HEK293 (cell line): ENCODE results near the gene NLRP1.

Source experiments
- CTCF ChIA-PET: fragments of 350-600 bp; formaldehyde crosslinking; extraction: SDS; loops from one replicate; lab custom pipeline; 2021; ENCODE audit warnings: antibody characterized with exemption; lab: Yijun Ruan, JAX
- POLR2A ChIA-PET: fragments of 300-600 bp; formaldehyde crosslinking; extraction: SDS; loops from one replicate; lab custom pipeline; 2020; ENCODE audit warnings: antibody characterized with exemption, inconsistent platforms; lab: Yijun Ruan, JAX
- H3K27ac ChIP-seq: fragments of 200-500 bp; sonication (Bioruptor generic); 2 replicates; pipeline ENCODE4 v1.5.1; 2014; ENCODE audit warnings: low read depth, low read length, control low read depth, inconsistent platforms; ENCODE audit errors: extremely low read depth
- H3K36me3 ChIP-seq, 2 experiments: fragments of 200-500 bp in 1 of 2; sonication (Bioruptor generic) in 1 of 2; 1 replicate in 1 of 2; 2 replicates in 1 of 2; pipeline ENCODE4 v1.5.1; 2014 to 2017; ENCODE audit warnings: inconsistent platforms in 2 of 2, low read length in 2 of 2; ENCODE audit not compliant: control insufficient read depth in 2 of 2, insufficient read depth in 1 of 2
- H3K4me1 ChIP-seq: fragments of 200-500 bp; sonication (Bioruptor generic); 2 replicates; pipeline ENCODE4 v1.5.1; 2014; ENCODE audit warnings: mild to moderate bottlenecking, low read length, inconsistent platforms; ENCODE audit not compliant: control insufficient read depth, insufficient read depth
- H3K4me3 ChIP-seq: 2 replicates; pipeline ENCODE4 v1.5.1; 2011; ENCODE audit warnings: low read depth, mild to moderate bottlenecking, control low read depth, low read length, moderate library complexity
- H3K9me3 ChIP-seq: fragments of 200-500 bp; sonication (Bioruptor generic); 2 replicates; pipeline ENCODE4 v1.5.1; 2014; ENCODE audit warnings: low read depth, low read length, inconsistent platforms; ENCODE audit not compliant: control insufficient read depth, insufficient read depth
- AEBP2 ChIP-seq: fragments of 450-650 bp; formaldehyde crosslinking; IDR thresholded peaks from 2 replicates; pipeline ENCODE4 v1.5.1; 2016; ENCODE audit warnings: missing biosample characterization, missing genetic modification characterization, borderline replicate concordance
- FEZF1 ChIP-seq: fragments of 450-650 bp; formaldehyde crosslinking; IDR thresholded peaks from 2 replicates; pipeline ENCODE4 v1.5.1; 2016; ENCODE audit warnings: missing biosample characterization, missing genetic modification characterization
- GLIS1 ChIP-seq: fragments of 450-650 bp; formaldehyde crosslinking; IDR thresholded peaks from 2 replicates; pipeline ENCODE4 v1.5.1; 2016; ENCODE audit warnings: missing biosample characterization, missing genetic modification characterization
- GLIS2 ChIP-seq: fragments of 450-650 bp; formaldehyde crosslinking; IDR thresholded peaks from 2 replicates; pipeline ENCODE4 v1.5.1; 2016; ENCODE audit warnings: missing biosample characterization, missing genetic modification characterization
- KLF17 ChIP-seq: fragments of 450-650 bp; formaldehyde crosslinking; IDR thresholded peaks from 2 replicates; pipeline ENCODE4 v1.5.1; 2016; ENCODE audit warnings: missing biosample characterization, missing genetic modification characterization
- ZBTB7A ChIP-seq: fragments of 450-650 bp; formaldehyde crosslinking; IDR thresholded peaks from 2 replicates; pipeline ENCODE4 v1.5.1; 2016; ENCODE audit warnings: low read depth, missing biosample characterization, missing genetic modification characterization
- ZIC2 ChIP-seq: fragments of 450-650 bp; formaldehyde crosslinking; IDR thresholded peaks from 2 replicates; pipeline ENCODE4 v1.5.1; 2016; ENCODE audit warnings: missing biosample characterization, missing genetic modification characterization
- ZNF138 ChIP-seq: fragments of 450-650 bp; formaldehyde crosslinking; IDR thresholded peaks from 2 replicates; pipeline ENCODE4 v1.5.1; 2016; ENCODE audit warnings: missing biosample characterization, missing genetic modification characterization, borderline replicate concordance
- ZNF16 ChIP-seq: fragments of 450-650 bp; formaldehyde crosslinking; IDR thresholded peaks from 2 replicates; pipeline ENCODE4 v1.5.1; 2016; ENCODE audit warnings: low read depth, missing biosample characterization, missing genetic modification characterization
- ZNF292 ChIP-seq: fragments of 450-650 bp; formaldehyde crosslinking; IDR thresholded peaks from 2 replicates; pipeline ENCODE4 v1.5.1; 2016; ENCODE audit warnings: low read depth, missing biosample characterization, missing genetic modification characterization, borderline replicate concordance
- ZNF76 ChIP-seq: fragments of 450-650 bp; formaldehyde crosslinking; IDR thresholded peaks from 2 replicates; pipeline ENCODE4; 2016; ENCODE audit warnings: low read depth, missing biosample characterization, missing genetic modification characterization, borderline replicate concordance
- ZNF792 ChIP-seq: fragments of 450-650 bp; formaldehyde crosslinking; IDR thresholded peaks from 2 replicates; pipeline ENCODE4 v1.5.1; 2016; ENCODE audit warnings: missing biosample characterization, missing genetic modification characterization
- TF ChIP-seq, protein P1 (sequence below): fragments of 450-650 bp; formaldehyde crosslinking; IDR thresholded peaks from 2 replicates; pipeline ENCODE4 v1.5.1; 2017; ENCODE audit warnings: missing biosample characterization, missing genetic modification characterization
- TF ChIP-seq, protein P2 (sequence below): fragments of 450-650 bp; formaldehyde crosslinking; IDR thresholded peaks from 2 replicates; pipeline ENCODE4 v1.5.1; 2016; ENCODE audit warnings: missing biosample characterization, missing genetic modification characterization

Gene NLRP1

GRCh38 chr17:5523249-5523648 is 61.1 kb downstream of the NLRP1 start (continued):
- no peak for TF ChIP-seq ZNF792 (tag by site-specific recombination)
- no peak for TF ChIP-seq ZNF292 (tag by site-specific recombination)

GRCh38 chr17:5522476-5522875 is 61.8 kb downstream of the NLRP1 start:
- H3K4me3 ChIP-seq = no peak overlapping the region
- no peaks in the 10 kb centered on the region for H3K9me3 ChIP-seq
- H3K4me1 ChIP-seq = peaks cover 8% of the 10 kb centered on the region; the same call in 1 of the 2 replicates
- POLR2A ChIA-PET = interaction anchor here (1.2 kb wide), 1 partner anchor 36 kb away, joined by 3 read pairs; the partner anchor contains the start of genes DERL2 and MIS12
- H3K27ac ChIP-seq = no peak overlapping the region
- CTCF ChIA-PET = interaction anchor here (1.7 kb wide), 1 partner anchor 9 kb away, joined by 5 read pairs; no protein-coding TSS in a partner anchor
- H3K36me3 ChIP-seq = no peaks in the 10 kb centered on the region
- TF ChIP-seq ZNF16 = no peak
- TF ChIP-seq ZIC2 = no peak
- TF ChIP-seq, protein P1, sequence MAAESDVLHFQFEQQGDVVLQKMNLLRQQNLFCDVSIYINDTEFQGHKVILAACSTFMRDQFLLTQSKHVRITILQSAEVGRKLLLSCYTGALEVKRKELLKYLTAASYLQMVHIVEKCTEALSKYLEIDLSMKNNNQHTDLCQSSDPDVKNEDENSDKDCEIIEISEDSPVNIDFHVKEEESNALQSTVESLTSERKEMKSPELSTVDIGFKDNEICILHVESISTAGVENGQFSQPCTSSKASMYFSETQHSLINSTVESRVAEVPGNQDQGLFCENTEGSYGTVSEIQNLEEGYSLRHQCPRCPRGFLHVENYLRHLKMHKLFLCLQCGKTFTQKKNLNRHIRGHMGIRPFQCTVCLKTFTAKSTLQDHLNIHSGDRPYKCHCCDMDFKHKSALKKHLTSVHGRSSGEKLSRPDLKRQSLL (tag by site-specific recombination) = peak; percentile 69; the same call in 1 of the 2 replicates
- no peak for TF ChIP-seq ZNF138 (tag by site-specific recombination)
- TF ChIP-seq AEBP2 = no peak
- TF ChIP-seq, all 188 proteins: peak for 1

GRCh38 chr17:5516060-5516792 is 68.1 kb downstream of the NLRP1 start:
- CTCF ChIA-PET = interaction anchor here (0.6 to 1.5 kb wide), 4 partner anchors 11 to 1316 kb away, joined by 3 to 4 read pairs (median 4); a partner anchor contains a TSS
- TF ChIP-seq, protein P2, sequence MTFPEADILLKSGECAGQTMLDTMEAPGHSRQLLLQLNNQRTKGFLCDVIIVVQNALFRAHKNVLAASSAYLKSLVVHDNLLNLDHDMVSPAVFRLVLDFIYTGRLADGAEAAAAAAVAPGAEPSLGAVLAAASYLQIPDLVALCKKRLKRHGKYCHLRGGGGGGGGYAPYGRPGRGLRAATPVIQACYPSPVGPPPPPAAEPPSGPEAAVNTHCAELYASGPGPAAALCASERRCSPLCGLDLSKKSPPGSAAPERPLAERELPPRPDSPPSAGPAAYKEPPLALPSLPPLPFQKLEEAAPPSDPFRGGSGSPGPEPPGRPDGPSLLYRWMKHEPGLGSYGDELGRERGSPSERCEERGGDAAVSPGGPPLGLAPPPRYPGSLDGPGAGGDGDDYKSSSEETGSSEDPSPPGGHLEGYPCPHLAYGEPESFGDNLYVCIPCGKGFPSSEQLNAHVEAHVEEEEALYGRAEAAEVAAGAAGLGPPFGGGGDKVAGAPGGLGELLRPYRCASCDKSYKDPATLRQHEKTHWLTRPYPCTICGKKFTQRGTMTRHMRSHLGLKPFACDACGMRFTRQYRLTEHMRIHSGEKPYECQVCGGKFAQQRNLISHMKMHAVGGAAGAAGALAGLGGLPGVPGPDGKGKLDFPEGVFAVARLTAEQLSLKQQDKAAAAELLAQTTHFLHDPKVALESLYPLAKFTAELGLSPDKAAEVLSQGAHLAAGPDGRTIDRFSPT (tag by site-specific recombination) = 0 out of 2 replicates have a peak, but pooled peaks have one; percentile 25
- TF ChIP-seq GLIS1 (peak; percentile 27; the same call in 1 of the 2 replicates), ZNF76 (tag by site-specific recombination) (no peak), GLIS2 (tag by site-specific recombination) (peak; percentile 27; the same call in 1 of the 2 replicates)
- Histone ChIP-seq H3K36me3 (no peaks in the 10 kb centered on the region), H3K4me1 (no peaks in the 10 kb centered on the region), H3K9me3 (no peaks in the 10 kb centered on the region), H3K4me3 (no peak overlapping the region), H3K27ac (no peak overlapping the region)
- POLR2A ChIA-PET = interaction anchor here (0.6 to 2.9 kb wide), 4 partner anchors 11 to 40 kb away, joined by 5 to 10 read pairs (median 7); partner anchors contain the start of genes DERL2 and MIS12

GRCh38 chr17:5514976-5515375 is 69.3 kb downstream of the NLRP1 start:
- Histone ChIP-seq H3K9me3 (no peaks in the 10 kb centered on the region), H3K36me3 (no peaks in the 10 kb centered on the region), H3K4me1 (no peaks in the 10 kb centered on the region), H3K27ac (no peak overlapping the region), H3K4me3 (no peak overlapping the region)
- POLR2A ChIA-PET = interaction anchor here (2.9 kb wide), 1 partner anchor 12 kb away, joined by 10 read pairs; no protein-coding TSS in a partner anchor
- CTCF ChIA-PET = interaction anchor here (0.6 to 1.5 kb wide), 4 partner anchors 9 to 155 kb away, joined by 3 to 4 read pairs (median 4); no protein-coding TSS in a partner anchor
- no peak for TF ChIP-seq ZBTB7A (tag by site-specific recombination)
- no peak for TF ChIP-seq KLF17 (tag by site-specific recombination)
- TF ChIP-seq FEZF1 (tag by site-specific recombination) = no peak
